ENCODE data around the gene ANO6.

GRCh38 chr12:45291518-45291917 lies 75.6 kb downstream of the ANO6 start:
- TF ChIP-seq EZH2 (IDR thresholded peaks at IDR 0.05; ENCODE audit: low read length, unreplicated experiment) = no peak
- TF ChIP-seq, protein P1, sequence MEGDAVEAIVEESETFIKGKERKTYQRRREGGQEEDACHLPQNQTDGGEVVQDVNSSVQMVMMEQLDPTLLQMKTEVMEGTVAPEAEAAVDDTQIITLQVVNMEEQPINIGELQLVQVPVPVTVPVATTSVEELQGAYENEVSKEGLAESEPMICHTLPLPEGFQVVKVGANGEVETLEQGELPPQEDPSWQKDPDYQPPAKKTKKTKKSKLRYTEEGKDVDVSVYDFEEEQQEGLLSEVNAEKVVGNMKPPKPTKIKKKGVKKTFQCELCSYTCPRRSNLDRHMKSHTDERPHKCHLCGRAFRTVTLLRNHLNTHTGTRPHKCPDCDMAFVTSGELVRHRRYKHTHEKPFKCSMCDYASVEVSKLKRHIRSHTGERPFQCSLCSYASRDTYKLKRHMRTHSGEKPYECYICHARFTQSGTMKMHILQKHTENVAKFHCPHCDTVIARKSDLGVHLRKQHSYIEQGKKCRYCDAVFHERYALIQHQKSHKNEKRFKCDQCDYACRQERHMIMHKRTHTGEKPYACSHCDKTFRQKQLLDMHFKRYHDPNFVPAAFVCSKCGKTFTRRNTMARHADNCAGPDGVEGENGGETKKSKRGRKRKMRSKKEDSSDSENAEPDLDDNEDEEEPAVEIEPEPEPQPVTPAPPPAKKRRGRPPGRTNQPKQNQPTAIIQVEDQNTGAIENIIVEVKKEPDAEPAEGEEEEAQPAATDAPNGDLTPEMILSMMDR (conservative IDR thresholded peaks at IDR 0.05; ENCODE audit: low read depth, low read length) = no peak

All from PC-3 (cell line).